ENCODE results near the gene C4orf50. TPM values are rescaled to one million over a fixed set of nuclear protein-coding genes. Genes with fewer than 3 reads are reported as not detected.

C4orf50 gene
- total and polyA plus RNA-seq, 2 of the 4 experiments (the other 2 are of a cell fraction): not detected

DNA sequence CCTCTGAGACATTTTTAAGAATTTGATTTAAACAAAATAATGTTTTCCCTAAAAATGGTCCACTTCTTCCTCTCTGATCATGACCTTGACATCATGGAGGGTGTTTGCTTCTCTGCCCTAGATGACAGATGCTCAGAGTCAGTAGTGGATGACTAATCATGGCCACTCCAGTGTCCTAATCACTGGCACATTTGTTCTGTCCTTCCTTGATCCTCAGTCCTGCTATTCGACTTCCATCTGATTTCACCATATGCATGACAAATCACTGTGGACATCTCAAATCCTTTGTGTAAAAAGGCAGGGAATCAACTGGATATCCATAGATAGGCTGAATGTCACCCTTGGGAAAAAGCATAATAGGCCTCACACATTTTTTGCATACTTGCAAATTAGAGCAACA, 134.3 kb downstream of the C4orf50 start:
- Histone ChIP-seq H3K27me3 (ENCODE audit: control insufficient read depth, insufficient read depth, low read length) (peaks cover 9% of the 10 kb centered on the region), H2BK20ac (ENCODE audit: low read depth, low read length) (no peak overlapping the region), H3K4me3 (ENCODE audit: insufficient read depth, low read depth, low read length) (no peak overlapping the region), H4K5ac (ENCODE audit: low read depth, low read length) (no peak overlapping the region), H2BK5ac (ENCODE audit: low read depth, low read length, poor library complexity, severe bottlenecking) (no peak overlapping the region), H3K4ac (ENCODE audit: low read depth, low read length) (no peak overlapping the region), H2AK9ac (replicated peaks; ENCODE audit: low read depth, low read length, poor library complexity) (no peak overlapping the region), H3K79me1 (ENCODE audit: low read depth in 1 of 2, low read length in 2 of 2) (no peaks in the 10 kb centered on the region), H4K20me1 (ENCODE audit: insufficient read depth, low read length) (peaks cover 3% of the 10 kb centered on the region), H3K9me3 (ENCODE audit: control insufficient read depth, insufficient read depth, low read length) (no peaks in the 10 kb centered on the region), H3K18ac (ENCODE audit: low read depth, low read length) (no peak overlapping the region), H3K27ac (ENCODE audit: insufficient read depth, low read length) (no peak overlapping the region), H3K14ac (replicated peaks; ENCODE audit: low read depth, low read length) (no peak overlapping the region), H4K91ac (ENCODE audit: insufficient read depth, low read depth, low read length) (no peak overlapping the region), H2BK120ac (ENCODE audit: low read depth, low read length) (no peak overlapping the region), H3K9me1 (ENCODE audit: insufficient read depth, low read length) (no peaks in the 10 kb centered on the region), H3K36me3 (ENCODE audit: control insufficient read depth, insufficient read depth, low read length) (no peaks in the 10 kb centered on the region), H3K23ac (ENCODE audit: low read depth, low read length) (no peak overlapping the region), H3K4me2 (ENCODE audit: low read depth, low read length) (no peak overlapping the region), H3K56ac (ENCODE audit: extremely low read depth, insufficient read depth, low read length) (no peak overlapping the region), H2AFZ (replicated peaks; ENCODE audit: low read length, poor library complexity) (no peak overlapping the region), H4K8ac (ENCODE audit: low read depth in 2 of 2, low read length in 2 of 2) (no peak overlapping the region), H3K9ac (ENCODE audit: low read depth, low read length) (no peak overlapping the region), H2BK15ac (ENCODE audit: low read depth, low read length) (no peak overlapping the region), H3K4me1 (ENCODE audit: control insufficient read depth, insufficient read depth, low read length) (no peaks in the 10 kb centered on the region), H2AK5ac (ENCODE audit: low read depth, low read length) (no peak overlapping the region)
- no TSS peak for BruUV-seq (replicated peaks)
- intact Hi-C loops (cut with micrococcal nuclease) (no loop called here), in situ Hi-C loops (cut with MboI; ENCODE audit: low sequenced_read_pairs) (no loop called here), dilution Hi-C loops (cut with HindIII; ENCODE audit: low sequenced_read_pairs, unreplicated experiment) (no loop called here)
- ATAC-seq (ENCODE audit: low read depth) (no peak), DNase-seq (no peak)
- ChIA-PET CTCF (no interaction called here), POLR2A (ENCODE audit: unreplicated experiment) (no interaction called here)
- no CpG with 5 or more reads among the region's 1 CpG for WGBS, 2 experiments (ENCODE audit: extremely low coverage in 2 of 2, insufficient read length in 1 of 2)
- no peak for TF ChIP-seq MXI1 (IDR thresholded peaks at IDR 0.05; ENCODE audit: borderline replicate concordance, low read depth, low read length)
- no peak for TF ChIP-seq SMC3 (IDR thresholded peaks at IDR 0.05; ENCODE audit: low read depth, low read length)
- TF ChIP-seq RAD21 (IDR thresholded peaks at IDR 0.05; ENCODE audit: low read length): no peak
- no peak for TF ChIP-seq CEBPB (IDR thresholded peaks at IDR 0.05; ENCODE audit: low read depth, low read length)
- TF ChIP-seq MAZ (IDR thresholded peaks at IDR 0.05; ENCODE audit: borderline replicate concordance, low read depth, low read length): no peak
- TF ChIP-seq, protein P1, sequence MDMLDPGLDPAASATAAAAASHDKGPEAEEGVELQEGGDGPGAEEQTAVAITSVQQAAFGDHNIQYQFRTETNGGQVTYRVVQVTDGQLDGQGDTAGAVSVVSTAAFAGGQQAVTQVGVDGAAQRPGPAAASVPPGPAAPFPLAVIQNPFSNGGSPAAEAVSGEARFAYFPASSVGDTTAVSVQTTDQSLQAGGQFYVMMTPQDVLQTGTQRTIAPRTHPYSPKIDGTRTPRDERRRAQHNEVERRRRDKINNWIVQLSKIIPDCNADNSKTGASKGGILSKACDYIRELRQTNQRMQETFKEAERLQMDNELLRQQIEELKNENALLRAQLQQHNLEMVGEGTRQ (IDR thresholded peaks at IDR 0.05; ENCODE audit: low read depth, low read length): no peak
- TF ChIP-seq, protein P2, sequence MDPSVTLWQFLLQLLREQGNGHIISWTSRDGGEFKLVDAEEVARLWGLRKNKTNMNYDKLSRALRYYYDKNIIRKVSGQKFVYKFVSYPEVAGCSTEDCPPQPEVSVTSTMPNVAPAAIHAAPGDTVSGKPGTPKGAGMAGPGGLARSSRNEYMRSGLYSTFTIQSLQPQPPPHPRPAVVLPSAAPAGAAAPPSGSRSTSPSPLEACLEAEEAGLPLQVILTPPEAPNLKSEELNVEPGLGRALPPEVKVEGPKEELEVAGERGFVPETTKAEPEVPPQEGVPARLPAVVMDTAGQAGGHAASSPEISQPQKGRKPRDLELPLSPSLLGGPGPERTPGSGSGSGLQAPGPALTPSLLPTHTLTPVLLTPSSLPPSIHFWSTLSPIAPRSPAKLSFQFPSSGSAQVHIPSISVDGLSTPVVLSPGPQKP (IDR thresholded peaks at IDR 0.05; ENCODE audit: borderline replicate concordance, low read depth, low read length): no peak
- no peak for TF ChIP-seq BHLHE40 (IDR thresholded peaks at IDR 0.05; ENCODE audit: low read depth, low read length)
- no peak for TF ChIP-seq RCOR1 (IDR thresholded peaks at IDR 0.05; ENCODE audit: insufficient replicate concordance, low read length)
- no peak for TF ChIP-seq POLR2A (IDR thresholded peaks at IDR 0.05; ENCODE audit: low read depth, low read length)
- no peak for TF ChIP-seq NFE2L2 (IDR thresholded peaks at IDR 0.05; ENCODE audit: low read depth, low read length)
- no peak for TF ChIP-seq MAFK (IDR thresholded peaks at IDR 0.05; ENCODE audit: low read depth, low read length)

Data from IMR-90 (cell line).